Activated naive CD8-positive, alpha-beta T cell (primary cell): Measurements from ENCODE around the gene ASB18.

Experiments
- H3K27ac Mint-ChIP-seq: one replicate; pipeline ENCODE4 v1.8.0; 2021; ENCODE audit warnings: mixed read lengths
- H3K27me3 Mint-ChIP-seq: one replicate; pipeline ENCODE4 v1.8.0; 2021; ENCODE audit warnings: mixed read lengths
- H3K36me3 Mint-ChIP-seq: one replicate; pipeline ENCODE4 v1.8.0; 2021; ENCODE audit warnings: mixed read lengths
- H3K4me1 Mint-ChIP-seq: one replicate; pipeline ENCODE4 v1.8.0; 2021; ENCODE audit warnings: low read depth, mixed read lengths
- H3K4me3 Mint-ChIP-seq: one replicate; pipeline ENCODE4 v1.8.0; 2021; ENCODE audit warnings: mild to moderate bottlenecking, mixed read lengths
- H3K9me3 Mint-ChIP-seq: one replicate; pipeline ENCODE4 v1.8.0; 2021; ENCODE audit warnings: low read depth, mixed read lengths

Gene ASB18

GRCh38 chr2:236146436-236146835, 117.8 kb downstream of the ASB18 start:
- Mint-ChIP-seq H3K27me3 (peaks cover 17% of the 10 kb centered on the region), H3K4me3 (no peak overlapping the region), H3K9me3 (peaks cover 5% of the 10 kb centered on the region), H3K4me1 (no peaks in the 10 kb centered on the region), H3K27ac (no peak overlapping the region), H3K36me3 (no peaks in the 10 kb centered on the region)

DNA sequence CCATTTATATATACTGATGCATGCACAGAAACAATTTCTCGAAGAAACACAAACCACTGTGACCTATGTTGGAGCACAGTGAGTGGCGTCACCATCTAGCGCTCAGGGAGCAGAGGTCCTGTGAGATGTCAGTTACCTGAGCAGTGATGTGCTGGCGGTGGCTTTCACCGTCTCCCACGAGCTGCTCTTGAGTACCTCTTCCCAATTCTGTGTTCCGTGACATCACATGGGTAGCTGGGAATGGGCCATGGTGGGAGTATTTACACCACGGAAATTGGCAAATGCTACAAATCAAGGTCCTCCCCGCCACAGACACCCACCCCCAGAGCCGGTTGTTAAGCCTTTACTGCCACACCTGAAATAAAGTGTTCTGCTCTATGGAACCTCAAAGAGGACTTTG, 120.4 kb downstream of the ASB18 start:
- no peaks in the 10 kb centered on the region for H3K4me1 Mint-ChIP-seq
- no peak overlapping the region for H3K27ac Mint-ChIP-seq
- no peaks in the 10 kb centered on the region for H3K9me3 Mint-ChIP-seq
- H3K4me3 Mint-ChIP-seq = no peak overlapping the region
- H3K36me3 Mint-ChIP-seq = no peaks in the 10 kb centered on the region
- peaks cover 24% of the 10 kb centered on the region for H3K27me3 Mint-ChIP-seq
